ENCODE data around the gene GDPD4.

- TF ChIP-seq CTCF (IDR thresholded peaks at IDR 0.05 in 8 of 11, conservative IDR thresholded peaks at IDR 0.05 in 3 of 11) = no peak
- TF ChIP-seq POLR2AphosphoS5 (IDR thresholded peaks at IDR 0.05) = no peak
- no peak for TF ChIP-seq POLR2A (IDR thresholded peaks at IDR 0.05)
Measured at GRCh38 chr11:77181226-77181625, 120.3 kb downstream of the GDPD4 start.

Measured in spleen (tissue), 7 donors.